ENCODE data around the gene BCL2. TPM values are rescaled to one million over a fixed set of nuclear protein-coding genes. Genes with fewer than 3 reads are reported as not detected.

BCL2 gene
- 1.2 and 1.3 TPM in 2 replicates for total RNA-seq (2021)
- long read RNA-seq, result 0 reads

GRCh38 chr18:63319383-63320122 is at the start of gene BCL2:
TSS of gene BCL2 (minus strand) at chr18:63319769.
- Histone ChIP-seq H2BK120ac (ENCODE audit: low read depth, low read length, poor library complexity, severe bottlenecking) (no peak within 1 kb of the TSS), H3K23ac (ENCODE audit: insufficient read length, low read depth, low read length) (no peak within 1 kb of the TSS), H2BK15ac (ENCODE audit: low read depth, low read length) (no peak within 1 kb of the TSS), H3K4ac (ENCODE audit: low read depth, low read length) (no peak within 1 kb of the TSS), H2BK12ac (ENCODE audit: insufficient read length, low read depth, low read length) (no peak within 1 kb of the TSS), H3K79me2 (ENCODE audit: insufficient read depth, low read length) (no peaks in the 10 kb centered on the region), H4K91ac (ENCODE audit: insufficient read length, low read depth, low read length) (no peak within 1 kb of the TSS), H4K5ac (ENCODE audit: insufficient read length, low read depth, low read length) (no peak within 1 kb of the TSS), H4K8ac (replicated peaks; ENCODE audit: insufficient read length, low read depth, low read length) (no peak within 1 kb of the TSS), H2BK5ac (ENCODE audit: insufficient read length, low read length) (no peak within 1 kb of the TSS), H3K27ac (ENCODE audit: insufficient read length, low read depth, low read length) (no peak within 1 kb of the TSS), H3K9me3 (ENCODE audit: control insufficient read depth, low read depth, low read length) (no peaks in the 10 kb centered on the region), H3K4me1 (ENCODE audit: insufficient read depth, low read length) (0 out of 2 replicates have a peak, but pooled peaks cover 2% of the 10 kb centered on the region), H2AK5ac (ENCODE audit: insufficient read length, low read length) (no peak within 1 kb of the TSS), H2BK20ac (ENCODE audit: low read depth, low read length, poor library complexity, severe bottlenecking) (no peak within 1 kb of the TSS), H2AFZ (ENCODE audit: low read length) (no peak within 1 kb of the TSS), H3K23me2 (ENCODE audit: insufficient read length, low read depth, low read length, poor library complexity, severe bottlenecking) (peaks cover 19% of the 10 kb centered on the region), H3K9ac (ENCODE audit: extremely low read depth, insufficient read length, low read length) (no peak within 1 kb of the TSS), H3T11ph (ENCODE audit: low read length) (no peak within 1 kb of the TSS), H3K4me2 (ENCODE audit: insufficient read depth, insufficient read length, low read length) (peak within 1 kb of the TSS; percentile 85), H3K56ac (ENCODE audit: insufficient read length, low read depth, low read length) (no peak within 1 kb of the TSS), H3K18ac (ENCODE audit: insufficient read length, low read depth, low read length) (no peak within 1 kb of the TSS), H3K14ac (ENCODE audit: insufficient read depth, low read length) (0 out of 2 replicates have a peak within 1 kb of the TSS, but pooled peaks have one; percentile 70), H3K27me3 (ENCODE audit: insufficient read depth, low read length) (peaks cover 10% of the 10 kb centered on the region; the same call in 1 of the 2 replicates), H4K20me1 (ENCODE audit: control insufficient read depth, insufficient read depth, insufficient read length) (no peaks in the 10 kb centered on the region), H3K79me1 (ENCODE audit: insufficient read depth, low read depth, low read length, poor library complexity, severe bottlenecking) (no peaks in the 10 kb centered on the region)
- no CpG with 5 or more reads among the region's 78 CpGs for WGBS (ENCODE audit: extremely low coverage, insufficient read length, low lambda C conversion rate)
- Mint-ChIP-seq H3K27me3 (ENCODE audit: low read depth) (peaks cover 55% of the 10 kb centered on the region), H3K36me3 (ENCODE audit: insufficient read depth in 1 of 3, low read depth in 3 of 3) (no peaks in the 10 kb centered on the region; a peak in 1 of 7 replicates), H3K9me3 (no peaks in the 10 kb centered on the region; a peak in 1 of 5 replicates), H3K4me3 (peak within 1 kb of the TSS; percentile 76 to 95), H3K4me1 (peaks cover 21 to 33% of the 10 kb centered on the region in 2 experiments), H3K27ac (no peak within 1 kb of the TSS; a peak in 2 of 7 replicates)
- no peak for TF ChIP-seq CTCF (conservative IDR thresholded peaks at IDR 0.05)
- DNase-seq, result peak; percentile 42

Measured in H9 (cell line).